Thyroid gland (tissue), 4 donors: ENCODE measurements around the gene TMEM198. TPM values are rescaled to one million over a fixed set of nuclear protein-coding genes. Genes with fewer than 3 reads are reported as not detected.
A peak's percentile ranks its signal among the peaks of the same experiment; 100 is the strongest.

ENCODE experiments used
- DNase-seq, 2 donors: peaks; one replicate each; pipeline ENCODE4 v3.0.0-alpha.2; 2019
- H3K27ac ChIP-seq, 3 donors: fragments of 200-600 bp; sonication (generic); 1 replicate in 2 of 3; 2 replicates in 1 of 3; pipeline ENCODE4 v1.5.1; 2016 to 2019; ENCODE audit warnings: mild to moderate bottlenecking in 1 of 3, moderate library complexity in 1 of 3
- H3K27me3 ChIP-seq: fragments of 200-600 bp; sonication (generic); one replicate; pipeline ENCODE4 v1.5.1; 2019
- H3K36me3 ChIP-seq, 2 donors: fragments of 200-600 bp; sonication (generic); one replicate each; pipeline ENCODE4 v1.5.1; 2016 to 2019
- H3K4me1 ChIP-seq, 2 donors: fragments of 200-600 bp; sonication (generic); one replicate each; pipeline ENCODE4 v1.5.1; 2017 to 2019
- H3K4me3 ChIP-seq, 3 donors: fragments of 200-600 bp; sonication (generic); replicated peaks in 1 of 3; 1 replicate in 2 of 3; 2 replicates in 1 of 3; pipeline ENCODE4 v1.5.1; 2016; ENCODE audit warnings: mild to moderate bottlenecking in 1 of 3
- H3K9me3 ChIP-seq: fragments of 200-600 bp; sonication (generic); one replicate; pipeline ENCODE4 v1.5.1; 2017
- CTCF ChIP-seq, 6 experiments: fragments of 200-600 bp in 3 of 6; fragments of 450-650 bp in 3 of 6; sonication (generic) in 3 of 6; IDR thresholded peaks; one replicate each; pipeline ENCODE4 v1.5.1; 2016 to 2019; ENCODE audit warnings: antibody characterized with exemption in 6 of 6, mild to moderate bottlenecking in 2 of 6, inconsistent platforms in 1 of 6, moderate library complexity in 1 of 6
- POLR2A ChIP-seq, 2 donors: fragments of 450-650 bp; IDR thresholded peaks; one replicate each; pipeline ENCODE4 v1.6.1; 2017; ENCODE audit warnings: antibody characterized with exemption in 2 of 2, mild to moderate bottlenecking in 2 of 2, moderate library complexity in 1 of 2
- WGBS, 2 donors: methylation state at CpG; one replicate each; pipeline ENCODE4 v1.1.5; 2017; 5-methylcytosine and 5-hydroxymethylcytosine counted together
- intact Hi-C: fragments of 100-400 bp; cut with DNase I; formaldehyde crosslinking; loops from one replicate; pipeline ENCODE4 v1.15.1; 2023
- total RNA-seq, 4 donors: library from RNA; depleted of rRNA; stranded (reverse); fragments of >200 nt; gene quantifications; one replicate each; pipeline ENCODE4 v1.2.3, GENCODE V29; 2016

TMEM198 gene
- total RNA-seq, 4 donors from 2014 or later = 4.6 to 10.9 (median 5.4) TPM

DNA sequence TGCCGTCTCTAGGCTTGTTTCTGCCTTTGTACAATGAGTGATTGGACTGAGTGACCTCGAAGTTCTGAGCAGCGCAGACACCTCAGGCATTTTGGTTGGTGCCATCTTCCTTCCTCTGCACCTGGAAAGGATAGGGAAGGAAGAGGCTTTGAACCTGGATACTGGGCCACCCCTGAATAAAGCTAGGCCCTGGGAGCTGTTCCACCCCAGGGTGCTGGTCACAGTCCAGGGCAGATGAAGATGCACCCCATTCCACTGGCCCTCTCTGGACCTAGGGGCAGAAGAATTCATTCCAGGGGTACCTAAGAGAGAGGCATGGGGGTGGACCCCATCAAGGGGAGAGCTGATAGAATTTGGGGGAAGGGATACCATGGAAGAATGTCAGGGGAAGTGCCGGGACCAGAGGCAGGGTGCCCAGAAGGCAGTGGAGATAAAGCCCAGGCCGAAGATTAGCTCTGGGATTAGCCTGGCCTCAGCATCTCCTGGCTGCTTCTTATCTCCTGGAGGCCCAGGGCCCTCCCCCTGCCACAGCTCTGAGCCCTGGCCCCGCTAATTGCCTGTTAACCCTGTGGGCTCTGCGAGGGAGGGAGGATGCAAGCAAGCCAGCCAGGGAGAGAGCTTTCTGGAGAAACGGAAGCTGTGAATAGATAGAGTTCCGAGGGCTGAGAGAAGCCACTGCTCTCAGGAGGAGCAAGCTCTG, 18.1 kb upstream of the TMEM198 start:
- peaks cover 18% of the 10 kb centered on the region for H3K27me3 ChIP-seq
- H3K36me3 ChIP-seq = no peaks in the 10 kb centered on the region
- TF ChIP-seq CTCF (IDR thresholded peaks at IDR 0.05) (no peak), POLR2A (IDR thresholded peaks at IDR 0.05) (no peak)
- DNase-seq = no peak
- H3K27ac ChIP-seq = no peak overlapping the region
- 60 to 61% methylated on average over 9 of the region's 9 CpGs for WGBS, 2 donors
- no peaks in the 10 kb centered on the region for H3K9me3 ChIP-seq
- intact Hi-C loops = loop anchor here (5.0 kb wide), 2 partner anchors 33 to 48 kb away; no protein-coding TSS in a partner anchor
- peaks cover 10 to 16% of the 10 kb centered on the region in 2 donors for H3K4me1 ChIP-seq
- no peak overlapping the region for H3K4me3 ChIP-seq

DNA sequence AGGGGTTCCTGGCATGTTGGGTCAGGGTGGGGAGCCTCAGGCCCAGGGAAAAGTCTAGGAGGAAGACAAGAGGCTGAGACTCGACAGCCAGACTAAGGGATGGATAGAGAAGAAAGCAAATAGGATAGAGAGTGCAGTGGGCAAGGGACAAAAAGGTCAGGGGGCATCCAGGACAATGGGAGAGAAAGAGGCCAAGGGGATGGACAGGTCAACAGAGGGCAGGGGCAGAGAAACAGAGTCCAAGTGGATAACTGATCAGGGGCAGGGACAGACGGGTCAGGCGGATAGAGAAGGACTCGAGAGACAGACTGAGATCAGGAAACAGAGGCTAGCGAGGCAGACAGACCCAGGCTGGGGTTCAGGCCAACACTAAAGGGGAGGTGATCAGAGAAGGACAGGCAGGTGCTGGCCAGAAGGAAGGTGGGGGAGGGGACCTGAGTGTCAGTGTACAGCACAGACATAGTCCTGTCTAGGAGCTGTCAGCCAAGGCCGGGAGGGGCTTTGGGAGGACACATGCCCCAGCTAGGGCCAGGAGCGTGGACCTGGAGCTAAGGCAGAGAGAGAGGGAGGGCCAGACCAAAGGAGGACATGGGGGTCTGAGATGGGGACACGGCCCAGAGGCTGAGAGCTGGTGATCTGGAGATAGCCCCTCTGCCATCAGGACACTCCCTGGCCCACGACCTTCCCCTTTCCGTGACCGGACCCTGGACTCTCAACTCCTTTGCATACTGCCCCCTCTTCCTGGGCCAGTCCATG, 17.3 kb upstream of the TMEM198 start:
- TF ChIP-seq POLR2A (IDR thresholded peaks at IDR 0.05) = no peak
- no peaks in the 10 kb centered on the region for H3K36me3 ChIP-seq
- WGBS, 2 donors = 52 to 54% methylated on average over 10 of the region's 11 CpGs
- no peak for DNase-seq
- H3K9me3 ChIP-seq = no peaks in the 10 kb centered on the region
- no peak overlapping the region for H3K27ac ChIP-seq
- intact Hi-C loops = loop anchor here (5.0 kb wide), 2 partner anchors 34 to 49 kb away; no protein-coding TSS in a partner anchor
- peaks cover 18% of the 10 kb centered on the region for H3K27me3 ChIP-seq
- H3K4me3 ChIP-seq = no peak overlapping the region
- peaks cover 10 to 16% of the 10 kb centered on the region in 2 donors for H3K4me1 ChIP-seq

DNA sequence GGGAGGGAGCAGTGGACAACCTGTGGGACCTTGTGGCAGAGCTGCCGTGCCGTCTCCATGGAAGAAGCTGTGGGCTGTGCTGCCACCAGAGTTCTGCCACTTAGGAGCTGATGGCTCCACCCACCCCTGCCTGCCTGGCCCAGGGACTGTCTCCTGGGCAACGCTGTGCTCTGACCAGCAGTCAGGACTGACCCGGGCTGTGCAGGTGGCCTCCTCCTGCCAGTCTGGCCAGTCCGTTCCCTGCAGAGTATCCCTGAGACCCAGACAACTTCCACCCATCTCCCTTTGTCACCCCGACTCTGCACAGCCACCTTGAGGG, 16.8 kb upstream of the TMEM198 start:
- Histone ChIP-seq H3K36me3 (no peaks in the 10 kb centered on the region), H3K27me3 (peaks cover 18% of the 10 kb centered on the region), H3K27ac (no peak overlapping the region), H3K4me3 (no peak overlapping the region), H3K4me1 (peaks cover 10 to 12% of the 10 kb centered on the region in 2 donors), H3K9me3 (no peaks in the 10 kb centered on the region)
- DNase-seq = peak; percentile 59 to 67
- TF ChIP-seq POLR2A (IDR thresholded peaks at IDR 0.05) (no peak), CTCF (IDR thresholded peaks at IDR 0.05) (no peak)
- WGBS, 2 donors = 21 to 25% methylated on average over 4 to 6 of the region's 6 CpGs
- intact Hi-C loops = loop anchor here (5.0 kb wide), 2 partner anchors 35 to 50 kb away; no protein-coding TSS in a partner anchor

DNA sequence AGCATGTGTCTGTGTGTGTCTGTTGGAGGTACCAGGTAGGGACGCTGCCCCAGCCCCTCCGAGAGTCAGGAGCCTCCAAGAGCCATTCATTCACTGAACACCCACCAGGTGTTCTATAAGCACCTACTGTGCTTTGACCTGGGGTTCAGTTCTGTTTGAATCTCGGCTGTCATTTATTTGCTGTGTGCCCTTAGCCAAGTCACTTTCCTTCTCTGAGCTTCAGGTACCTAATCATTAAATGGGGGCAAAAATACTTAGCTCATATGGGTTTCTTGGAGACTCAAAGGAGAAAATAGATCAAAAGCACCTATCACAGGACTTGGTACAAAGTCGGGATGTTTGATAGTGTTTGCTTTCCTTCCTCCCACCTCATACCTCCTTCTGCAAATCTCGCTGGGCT, 16.4 kb upstream of the TMEM198 start:
- no peak overlapping the region for H3K4me3 ChIP-seq
- no peak for DNase-seq
- WGBS, 2 donors = 63 to 69% methylated on average over 5 of the region's 5 CpGs
- no peaks in the 10 kb centered on the region for H3K9me3 ChIP-seq
- no peak overlapping the region for H3K27ac ChIP-seq
- H3K4me1 ChIP-seq = peaks cover 7 to 9% of the 10 kb centered on the region in 2 donors
- no peak for TF ChIP-seq CTCF (IDR thresholded peaks at IDR 0.05)
- intact Hi-C loops = loop anchor here (5.0 kb wide), 2 partner anchors 35 to 50 kb away; no protein-coding TSS in a partner anchor
- no peaks in the 10 kb centered on the region for H3K36me3 ChIP-seq
- peaks cover 15% of the 10 kb centered on the region for H3K27me3 ChIP-seq

DNA sequence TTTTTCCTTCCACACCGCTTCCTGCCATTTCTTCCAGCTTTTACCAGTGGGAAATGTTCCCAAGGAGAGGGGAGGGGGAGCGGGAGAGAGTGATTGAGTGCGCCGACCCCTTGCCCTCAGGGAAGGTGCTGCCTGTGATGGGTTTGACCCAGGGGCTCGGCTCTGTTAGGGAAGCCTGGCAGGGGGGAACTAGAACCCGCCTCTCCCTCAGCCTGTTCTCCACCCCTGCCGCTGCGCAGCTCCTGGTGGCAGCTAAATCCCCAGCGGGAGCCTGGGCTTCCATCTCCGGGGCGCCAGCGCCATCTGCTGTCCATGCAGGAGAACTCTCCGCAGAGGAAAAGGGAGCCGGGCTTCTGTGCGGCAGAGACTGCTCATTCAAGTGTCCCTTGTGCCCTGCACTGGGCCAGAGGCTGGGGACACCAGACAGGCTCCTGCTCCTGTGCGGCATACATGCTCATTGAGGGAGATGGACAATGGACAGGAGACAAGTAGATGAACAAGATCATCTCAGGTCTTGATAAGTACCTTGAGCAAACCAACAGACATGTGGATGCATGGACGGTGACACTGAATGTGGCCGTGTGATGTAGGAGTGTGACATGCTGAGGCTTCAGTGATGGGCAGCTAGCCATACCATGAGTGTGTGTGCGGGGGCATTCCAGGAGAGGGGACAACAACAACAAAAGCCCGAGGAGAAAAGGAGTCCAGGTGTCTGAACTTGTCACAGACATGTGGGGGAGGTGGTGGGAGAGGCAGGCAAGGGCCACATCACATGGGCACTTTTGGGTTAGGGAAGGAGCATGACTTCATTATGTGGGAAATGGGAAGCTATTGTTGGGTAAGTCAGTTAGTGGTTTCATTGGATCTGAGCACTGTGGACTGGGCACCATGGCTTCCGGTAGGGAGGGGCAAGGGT, 13.5 kb upstream of the TMEM198 start:
- TF ChIP-seq CTCF (IDR thresholded peaks at IDR 0.05) (peak; percentile 86 to 99 (median 97)), POLR2A (IDR thresholded peaks at IDR 0.05) (no peak)
- H3K36me3 ChIP-seq = no peaks in the 10 kb centered on the region
- H3K9me3 ChIP-seq = no peaks in the 10 kb centered on the region
- DNase-seq = peak; percentile 72 to 84
- 16 to 22% methylated on average over 14 to 21 of the region's 21 CpGs for WGBS, 2 donors
- intact Hi-C loops = loop anchor here (2.0 to 5.0 kb wide), 2 partner anchors 73 to 130 kb away; no protein-coding TSS in a partner anchor
- no peak overlapping the region for H3K4me3 ChIP-seq
- no peaks in the 10 kb centered on the region for H3K4me1 ChIP-seq
- no peak overlapping the region for H3K27ac ChIP-seq
- H3K27me3 ChIP-seq = no peaks in the 10 kb centered on the region
